ENCODE results near the gene IGSF11. TPM values are rescaled to one million over a fixed set of nuclear protein-coding genes. Genes with fewer than 3 reads are reported as not detected.
"Not testable (repeated sequence)": the region's sequence is repeated elsewhere in the genome, so short reads cannot be mapped to it uniquely, and the experiment has no call there.

Gene IGSF11
- total and polyA plus RNA-seq, 5 donors: 2.7 to 9.3 (median 4.7) TPM

GRCh38 chr3:118868051-118868450 lies 166.6 kb downstream of the IGSF11 start:
- no peak for DNase-seq
- Histone ChIP-seq H3K9me3 (ENCODE audit: control insufficient read depth, low read length) (no peaks in the 10 kb centered on the region), H3K4me1 (ENCODE audit: control insufficient read depth, insufficient read depth, low read length) (no peaks in the 10 kb centered on the region), H3K4me3 (ENCODE audit: low read length) (no peak overlapping the region), H3K27me3 (ENCODE audit: control insufficient read depth, insufficient read depth) (no peaks in the 10 kb centered on the region), H3K27ac (ENCODE audit: low read length) (no peak overlapping the region)
- intact Hi-C loops (cut with DNase I): no loop called here
- ATAC-seq: no peak

GRCh38 chr3:118863731-118864322 lies 170.8 kb downstream of the IGSF11 start:
- ATAC-seq: no peak
- Histone ChIP-seq H3K9me3 (ENCODE audit: control insufficient read depth, low read length) (no peaks in the 10 kb centered on the region), H3K4me3 (ENCODE audit: low read length) (no peak overlapping the region), H3K27me3 (ENCODE audit: control insufficient read depth, insufficient read depth) (no peaks in the 10 kb centered on the region), H3K4me1 (ENCODE audit: control insufficient read depth, insufficient read depth, low read length) (no peaks in the 10 kb centered on the region), H3K27ac (ENCODE audit: low read length) (no peak overlapping the region)
- intact Hi-C loops (cut with DNase I): no loop called here
- 38% methylated on average over 1 of the region's 1 CpG for WGBS
- no peak for DNase-seq

- 76% methylated on average over 1 of the region's 1 CpG for WGBS
- no peak for ATAC-seq
- H3K4me3 ChIP-seq (ENCODE audit: low read length): no peak overlapping the region
- H3K4me1 ChIP-seq (ENCODE audit: control insufficient read depth, insufficient read depth, low read length): no peaks in the 10 kb centered on the region
- DNase-seq: no peak
- no peak overlapping the region for H3K27ac ChIP-seq (ENCODE audit: low read length)
- no peaks in the 10 kb centered on the region for H3K27me3 ChIP-seq (ENCODE audit: control insufficient read depth, insufficient read depth)
- intact Hi-C loops (cut with DNase I): no loop called here
- H3K9me3 ChIP-seq (ENCODE audit: control insufficient read depth, low read length): no peaks in the 10 kb centered on the region
These were observed 174.7 kb downstream of the IGSF11 start for GRCh38 chr3:118859950-118860349.

GRCh38 chr3:118851466-118852193 lies 183.0 kb downstream of the IGSF11 start:
- 86% methylated on average over 12 of the region's 12 CpGs for WGBS

GRCh38 chr3:118850687-118851086 lies 184.0 kb downstream of the IGSF11 start:
- Histone ChIP-seq H3K9me3 (ENCODE audit: control insufficient read depth, low read length) (no peaks in the 10 kb centered on the region), H3K4me3 (ENCODE audit: low read length) (no peak overlapping the region), H3K4me1 (ENCODE audit: control insufficient read depth, insufficient read depth, low read length) (no peaks in the 10 kb centered on the region), H3K27ac (ENCODE audit: low read length) (no peak overlapping the region), H3K27me3 (ENCODE audit: control insufficient read depth, insufficient read depth) (no peaks in the 10 kb centered on the region)
- ATAC-seq (no peak), DNase-seq (no peak)
- intact Hi-C loops (cut with DNase I): no loop called here
- 82% methylated on average over 10 of the region's 10 CpGs for whole genome bisulfite sequencing

More at GRCh38 chr3:118851466-118852193, 183.0 kb downstream of the IGSF11 start:
- H3K9me3 ChIP-seq (ENCODE audit: control insufficient read depth, low read length); H3K27ac ChIP-seq (ENCODE audit: low read length); H3K4me1 ChIP-seq (ENCODE audit: control insufficient read depth, insufficient read depth, low read length); H3K27me3 ChIP-seq (ENCODE audit: control insufficient read depth, insufficient read depth); ATAC-seq; H3K4me3 ChIP-seq (ENCODE audit: low read length); DNase-seq; intact Hi-C loops (cut with DNase I): not testable (repeated sequence)

Other genes starting within 250 kb of the IGSF11 start
- gene TEX55, start 111.3 kb upstream of the IGSF11 start, total RNA-seq: not detected
- not detected for gene TEX55, start 111.3 kb upstream of the IGSF11 start, polyA plus RNA-seq
- gene UPK1B, start 138.8 kb upstream of the IGSF11 start, total RNA-seq: 1 to 10 TPM in 1 of 4 donors, under 1 TPM in 2, not detected in 1; 0.15 to 1.5 (median 0.26) TPM
- 0.05 TPM for gene UPK1B, start 138.8 kb upstream of the IGSF11 start, polyA plus RNA-seq
- 10 to 100 TPM; 11.9 to 20.1 (median 15.2) TPM for gene B4GALT4, start 206.0 kb upstream of the IGSF11 start, total RNA-seq
- gene B4GALT4, start 206.0 kb upstream of the IGSF11 start, polyA plus RNA-seq: 10.3 TPM

All from right cardiac atrium (tissue), 5 donors.